CD4-positive, alpha-beta T cell treated with Interleukin-21 for 1 hour (primary cell): ENCODE measurements around the gene TRAF5.
"Not testable (repeated sequence)": the region's sequence is repeated elsewhere in the genome, so short reads cannot be mapped to it uniquely, and the experiment has no call there.

Experiments
- DNase-seq: peaks from one replicate; pipeline ENCODE4 v3.0.0-alpha.2; 2020

TRAF5 gene

DNA sequence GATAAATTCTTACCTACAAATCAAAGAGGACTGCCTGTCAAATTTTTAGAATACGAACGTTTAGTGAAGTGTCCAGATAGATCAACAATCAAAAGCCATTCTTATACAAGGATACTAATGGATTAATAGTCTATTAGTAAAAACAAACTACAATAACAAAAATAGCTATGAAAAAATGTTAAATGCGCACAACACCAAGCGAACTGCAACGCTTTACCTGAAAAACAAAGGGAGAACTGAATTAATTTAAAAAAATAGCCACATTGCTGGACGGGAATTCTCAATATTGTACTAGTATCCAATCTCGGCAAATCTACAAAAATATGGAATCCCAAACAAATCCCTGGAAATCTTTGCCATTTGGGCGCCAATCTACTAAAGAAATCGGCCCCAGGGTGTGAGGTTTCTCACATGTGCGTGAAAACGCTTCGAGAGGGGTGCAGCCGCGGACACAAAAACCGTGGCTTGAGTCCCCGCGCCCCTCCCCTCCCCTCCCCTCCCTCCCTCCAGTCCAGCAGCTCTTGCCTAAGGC lies 55.6 kb downstream of the TRAF5 start:
- DNase-seq: no peak

DNA sequence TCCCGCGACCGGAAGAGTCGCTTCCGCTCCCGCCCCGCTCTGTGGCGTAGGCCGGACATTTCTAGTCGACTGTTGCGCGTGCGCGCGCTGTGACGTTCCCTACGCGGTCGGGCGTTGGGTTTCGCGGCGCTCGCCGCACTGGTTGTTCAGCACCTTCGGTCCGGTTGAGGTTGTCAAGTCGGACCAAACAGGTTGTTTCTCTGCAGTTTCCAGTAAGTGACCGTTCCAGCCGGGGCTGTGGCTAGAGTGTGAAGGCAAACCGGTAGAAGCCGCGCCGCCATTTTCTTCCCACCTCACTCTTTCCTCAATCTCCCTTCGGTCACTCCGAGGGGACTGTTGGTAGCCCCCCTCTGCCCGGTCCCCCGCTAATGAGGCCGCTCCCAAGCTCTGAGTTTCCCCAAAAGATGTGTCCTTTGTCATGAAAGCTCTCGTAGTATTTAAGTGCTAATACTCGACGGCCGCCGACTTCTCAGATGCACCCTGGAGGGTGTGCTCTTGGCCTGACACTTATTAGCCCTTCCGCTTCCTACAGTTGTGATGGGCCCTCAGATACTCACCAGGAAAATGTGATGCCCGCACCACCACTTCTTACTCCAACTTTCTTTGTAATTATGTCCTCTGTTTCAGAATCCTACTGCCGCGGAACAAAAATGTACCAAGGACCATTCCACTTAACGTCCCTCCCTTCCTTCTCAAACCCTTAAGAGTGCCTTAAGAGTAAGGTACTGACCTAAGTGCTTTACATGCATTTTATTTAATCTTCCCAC lies 56.3 kb downstream of the TRAF5 start:
- peak; percentile 87 for DNase-seq

DNA sequence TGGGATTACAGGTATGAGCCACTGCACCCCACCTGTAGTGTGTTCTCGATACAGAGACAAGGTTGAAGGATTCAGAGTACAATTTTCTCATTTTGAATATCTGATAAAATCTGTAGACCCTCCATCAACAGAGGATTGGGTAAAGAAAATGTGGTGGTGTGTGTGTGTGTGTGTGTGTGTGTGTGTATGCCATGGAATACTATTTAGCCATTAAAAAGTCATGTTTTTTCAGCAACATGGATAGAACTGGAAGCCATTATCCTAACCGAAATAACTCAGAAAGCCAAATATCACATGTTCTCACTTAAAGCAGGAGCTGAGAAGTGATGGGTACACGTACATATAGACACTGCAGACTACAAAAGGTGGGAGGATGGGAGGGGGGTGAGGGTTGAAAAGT lies 57.9 kb downstream of the TRAF5 start:
- no peak for DNase-seq

DNA sequence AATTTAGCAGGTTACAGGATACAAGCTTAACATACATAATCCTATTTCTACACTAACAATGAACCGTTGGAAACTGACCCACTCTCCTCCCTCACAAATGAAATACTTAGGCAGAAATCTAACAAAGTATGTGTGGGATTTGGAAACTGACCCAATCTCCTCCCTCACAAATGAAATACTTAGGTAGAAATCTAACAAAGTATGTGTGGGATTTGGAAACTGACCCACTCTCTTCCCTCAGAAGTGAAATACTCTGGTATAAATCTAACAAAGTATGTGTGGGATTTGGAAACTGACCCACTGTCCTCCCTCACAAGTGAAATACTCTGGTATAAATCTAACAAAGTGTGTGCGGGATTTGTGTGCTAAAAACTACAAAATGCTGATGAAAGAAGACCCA lies 60.3 kb downstream of the TRAF5 start:
- no peak for DNase-seq

DNA sequence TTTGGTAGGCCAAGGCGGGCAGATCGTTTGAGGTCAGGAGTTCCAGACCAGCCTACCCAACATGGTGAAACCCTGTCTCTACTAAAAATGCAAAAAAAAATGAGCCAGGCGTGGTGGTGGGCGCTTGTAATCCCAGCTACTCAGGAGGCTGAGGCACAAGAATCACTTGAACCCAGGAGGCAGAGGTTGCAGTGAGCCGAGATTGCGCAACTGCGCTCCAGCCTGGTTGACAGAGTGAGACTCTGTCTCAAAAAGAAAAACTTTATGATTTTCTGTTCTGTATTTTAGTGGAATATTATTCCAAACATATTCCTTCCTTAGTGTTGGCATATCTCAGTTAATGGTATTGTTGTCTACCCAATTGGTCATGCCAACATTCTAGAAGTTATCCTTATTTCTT lies 64.2 kb downstream of the TRAF5 start:
- DNase-seq: not testable (repeated sequence)

DNA sequence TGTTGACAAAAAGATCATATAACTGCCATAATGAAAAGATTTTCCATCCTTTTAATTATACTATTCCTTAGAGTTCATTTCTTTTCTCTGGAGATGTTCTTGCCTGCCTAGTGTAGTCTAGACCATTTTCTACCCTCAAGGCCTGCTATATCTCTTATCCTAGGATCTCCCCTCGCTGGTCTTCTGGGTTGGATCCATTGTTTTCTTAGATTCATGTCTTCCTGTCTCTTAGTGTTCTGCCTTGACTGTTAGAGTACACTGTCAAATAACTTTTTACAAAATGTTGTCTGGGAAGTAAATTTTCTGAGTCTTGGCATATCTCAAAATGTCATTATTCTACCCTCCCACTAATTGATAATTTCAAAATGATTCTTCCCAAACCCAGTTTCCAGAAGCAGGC lies 66.6 kb downstream of the TRAF5 start:
- no peak for DNase-seq

DNA sequence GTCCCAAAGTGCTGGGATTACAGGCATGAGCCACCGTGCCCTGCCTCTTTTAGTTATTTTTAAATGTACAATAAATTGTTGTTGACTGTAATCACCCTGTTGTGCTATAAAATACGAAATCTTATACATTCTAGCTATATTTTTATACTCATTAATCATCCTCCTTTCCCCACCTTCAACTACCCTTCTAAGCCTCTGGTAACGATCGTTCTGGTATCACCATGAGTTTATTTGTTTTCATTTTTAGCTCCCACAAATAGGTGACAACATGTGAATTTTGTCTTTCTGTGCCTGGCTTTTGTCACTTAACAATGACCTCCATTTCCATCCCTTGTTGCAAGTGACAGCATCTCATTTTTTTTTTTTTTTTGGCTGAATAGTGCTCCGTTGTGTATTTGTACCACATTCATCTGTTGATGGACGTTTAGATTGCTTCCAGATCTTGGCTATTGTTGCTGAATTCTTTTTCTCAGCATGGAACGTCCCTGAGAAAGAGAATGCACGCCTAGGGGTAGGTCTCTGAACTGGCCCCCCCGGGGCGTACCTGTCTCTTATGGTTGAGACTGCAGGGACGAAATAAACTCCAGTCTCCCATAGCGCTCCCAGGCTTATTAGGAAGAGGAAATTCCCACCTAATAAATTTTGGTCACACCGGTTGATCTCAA lies 71.8 kb downstream of the TRAF5 start:
- not testable (repeated sequence) for DNase-seq

DNA sequence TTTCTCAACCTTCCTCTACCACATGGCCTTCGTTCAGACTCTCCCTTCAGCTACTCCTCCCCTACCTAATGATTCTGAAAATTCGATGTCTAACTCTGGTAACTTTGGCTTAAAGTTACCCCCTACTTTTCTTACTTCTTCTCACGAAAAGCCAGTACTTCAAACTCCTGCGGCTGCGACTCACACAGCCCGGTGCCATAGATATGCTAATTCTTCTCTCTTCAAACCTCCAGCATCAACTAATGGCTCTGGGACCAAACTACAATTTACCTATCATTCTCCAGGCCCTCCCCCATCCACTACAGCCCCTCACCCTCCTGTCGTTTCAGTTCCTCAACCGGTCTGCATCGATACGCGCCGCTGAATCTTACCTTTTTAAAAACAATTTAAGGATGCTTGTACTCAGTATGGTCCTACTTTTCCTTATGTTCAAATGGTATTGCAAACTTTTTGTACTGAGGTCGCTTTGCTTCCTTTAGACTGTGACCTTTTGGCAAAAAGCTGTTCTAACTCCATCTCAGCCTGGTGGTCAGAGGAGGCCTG lies 73.3 kb downstream of the TRAF5 start:
- not testable (repeated sequence) for DNase-seq

DNA sequence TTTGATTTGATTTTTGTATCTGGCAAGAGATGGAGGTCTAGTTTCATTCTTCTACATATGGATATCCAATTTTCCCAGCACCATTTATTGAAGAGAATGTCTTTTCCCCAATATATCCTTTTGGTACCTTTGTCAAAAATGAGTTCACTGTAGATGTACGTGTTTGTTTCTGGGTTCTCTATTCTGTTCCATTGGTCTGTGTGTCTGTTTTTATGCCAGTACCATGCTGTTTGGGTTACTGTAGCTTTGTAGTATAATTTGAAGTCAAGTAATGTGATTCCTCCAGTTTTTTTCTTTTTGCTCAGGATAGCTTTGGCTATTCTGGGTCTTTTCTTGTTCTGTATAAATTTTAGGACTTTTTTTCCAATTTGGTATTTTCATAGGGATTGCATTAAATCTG lies 75.1 kb downstream of the TRAF5 start:
- DNase-seq: not testable (repeated sequence)

DNA sequence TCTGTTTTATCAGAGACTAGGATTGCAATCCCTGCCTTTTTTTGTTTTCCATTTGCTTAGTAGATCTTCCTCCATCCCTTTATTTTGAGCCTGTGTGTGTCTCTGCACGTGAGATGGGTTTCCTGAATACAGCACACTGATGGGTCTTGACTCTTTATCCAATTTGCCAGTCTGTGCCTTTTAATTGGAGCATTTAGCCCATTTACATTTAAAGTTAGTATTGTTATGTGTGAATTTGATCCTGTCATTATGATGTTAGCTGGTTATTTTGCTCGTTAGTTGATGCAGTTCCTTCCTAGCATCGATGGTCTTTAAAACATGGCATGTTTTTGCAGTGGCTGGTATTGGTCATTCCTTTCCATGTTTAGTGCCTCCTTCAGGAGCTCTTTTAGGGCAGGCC lies 79.5 kb downstream of the TRAF5 start:
- DNase-seq: not testable (repeated sequence)

DNA sequence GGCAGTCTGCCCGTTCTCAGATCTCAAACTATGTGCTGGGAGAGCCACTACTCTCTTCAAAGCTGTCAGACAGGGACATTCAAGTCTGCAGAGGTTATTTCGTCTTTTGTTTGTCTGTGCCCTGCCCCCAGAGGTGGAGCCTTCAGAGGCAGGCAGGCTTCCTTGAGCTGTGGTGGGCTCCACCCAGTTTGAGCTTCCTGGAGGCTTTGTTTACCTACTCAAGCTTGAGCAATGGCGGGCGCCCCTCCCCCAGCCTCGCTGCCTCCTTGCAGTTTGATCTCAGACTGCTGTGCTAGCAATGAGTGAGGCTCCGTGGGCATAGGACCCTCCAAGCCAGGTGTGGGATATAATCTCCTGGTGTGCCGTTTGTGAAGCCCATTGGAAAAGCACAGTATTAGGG lies 81.1 kb downstream of the TRAF5 start:
- DNase-seq: peak; percentile 14

DNA sequence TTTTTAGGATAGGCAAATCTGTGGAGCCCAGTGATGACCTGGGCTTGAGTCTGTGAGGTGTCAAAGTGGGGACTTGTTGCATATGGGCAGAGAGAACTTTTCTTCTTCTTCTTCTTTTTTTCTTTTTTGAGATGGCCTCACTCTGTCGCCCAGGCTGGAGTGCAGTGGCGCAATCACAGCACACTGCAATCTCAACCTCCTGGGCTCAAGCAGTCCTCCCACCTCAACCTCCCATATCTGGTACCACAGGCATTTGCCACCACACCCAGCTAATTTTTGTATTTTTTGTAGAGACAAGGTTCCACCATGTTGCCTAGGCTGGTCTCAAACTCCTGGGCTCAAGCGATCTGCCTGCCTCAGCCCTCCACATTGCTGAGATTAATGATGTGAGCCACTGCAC lies 85.0 kb downstream of the TRAF5 start:
- DNase-seq: no peak

DNA sequence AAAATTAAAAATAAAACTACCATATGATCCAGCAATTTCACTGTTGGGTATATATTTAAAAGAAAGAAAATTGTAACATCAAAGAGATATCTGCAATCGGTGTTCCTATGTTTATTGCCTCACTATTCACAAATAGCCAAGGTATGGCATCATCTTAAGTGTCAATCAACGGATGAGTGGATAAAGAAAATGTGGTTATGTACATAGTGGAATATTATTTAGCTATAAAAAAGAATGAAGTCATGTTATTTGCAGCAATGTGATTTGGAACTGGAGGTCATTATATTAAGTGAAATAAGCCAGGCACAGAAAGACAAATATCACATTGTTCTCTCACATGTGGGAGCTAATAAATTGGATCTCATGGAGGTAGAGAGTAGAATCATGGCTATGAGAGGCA lies 89.1 kb downstream of the TRAF5 start:
- no peak for DNase-seq

DNA sequence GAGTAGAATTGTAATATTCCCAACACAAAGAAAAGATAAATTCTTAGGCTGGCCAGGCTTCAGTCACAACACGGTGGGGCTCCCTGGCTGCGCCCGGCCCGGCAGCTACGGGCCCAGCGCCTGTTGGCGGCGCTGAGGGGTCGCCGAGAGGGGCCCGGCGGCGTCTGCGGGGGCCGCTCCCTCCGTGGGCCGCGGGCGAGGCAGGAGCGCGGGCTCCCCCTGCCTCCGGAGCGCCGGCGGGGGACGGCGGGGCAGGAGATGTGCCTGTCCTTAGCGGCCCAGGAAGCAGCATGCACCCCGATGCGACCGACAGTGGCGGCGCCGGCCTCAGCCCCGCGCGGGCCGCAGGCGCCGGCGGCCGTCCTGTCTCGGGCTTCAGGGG lies 89.6 kb downstream of the TRAF5 start:
- DNase-seq: peak; percentile 23

DNA sequence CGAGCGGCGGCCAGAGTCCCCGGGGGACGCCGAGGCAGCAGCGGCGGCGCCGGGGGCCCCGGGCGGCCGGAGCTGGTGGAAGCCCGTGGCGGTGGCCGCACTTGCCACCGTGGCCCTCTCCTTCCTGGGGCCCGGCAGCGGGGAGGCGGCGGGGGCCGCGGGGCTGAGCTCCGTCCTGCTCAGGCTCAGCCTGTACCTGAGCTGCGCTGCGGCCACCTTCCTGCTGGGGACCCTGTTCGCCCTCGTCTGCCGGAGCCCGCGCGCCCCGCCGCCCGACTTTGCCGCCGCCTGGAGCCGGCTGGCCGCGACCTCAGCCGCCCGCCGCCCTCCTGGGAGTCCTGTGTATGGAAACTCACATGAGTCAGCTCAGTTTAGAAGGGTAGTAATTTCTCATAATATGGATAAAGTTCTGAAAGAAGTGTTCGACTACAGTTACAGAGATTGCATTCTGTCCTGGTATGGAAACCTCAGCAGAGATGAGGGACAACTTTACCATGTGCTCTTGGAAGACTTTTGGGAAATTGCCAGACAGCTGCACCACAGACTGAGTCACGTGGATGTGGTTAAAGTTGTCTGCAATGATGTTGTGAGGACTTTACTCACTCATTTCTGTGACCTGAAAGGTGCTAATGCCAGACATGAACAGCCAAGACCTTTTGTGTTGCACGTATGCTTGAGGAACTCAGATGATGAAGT lies 90.1 kb downstream of the TRAF5 start:
- peak; percentile 43 for DNase-seq

DNA sequence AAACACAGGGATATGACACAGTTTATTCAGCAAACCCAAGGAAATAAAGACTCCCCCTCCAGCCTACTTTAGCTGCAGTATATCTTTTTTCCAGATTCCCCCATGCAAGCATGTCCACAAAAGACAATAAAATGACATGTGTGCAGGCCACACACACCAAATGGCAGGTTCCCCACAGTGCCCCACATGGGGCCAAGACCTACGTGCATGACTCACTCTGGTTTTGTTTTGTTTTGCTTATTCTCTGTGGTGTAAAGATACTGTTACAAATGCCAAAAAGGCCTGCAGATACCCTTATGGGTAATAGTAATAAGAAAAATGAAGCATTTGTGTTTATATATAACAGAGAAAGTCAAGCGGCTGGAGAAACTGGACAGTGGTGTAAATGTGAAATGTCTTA lies 93.8 kb downstream of the TRAF5 start:
- DNase-seq: no peak

DNA sequence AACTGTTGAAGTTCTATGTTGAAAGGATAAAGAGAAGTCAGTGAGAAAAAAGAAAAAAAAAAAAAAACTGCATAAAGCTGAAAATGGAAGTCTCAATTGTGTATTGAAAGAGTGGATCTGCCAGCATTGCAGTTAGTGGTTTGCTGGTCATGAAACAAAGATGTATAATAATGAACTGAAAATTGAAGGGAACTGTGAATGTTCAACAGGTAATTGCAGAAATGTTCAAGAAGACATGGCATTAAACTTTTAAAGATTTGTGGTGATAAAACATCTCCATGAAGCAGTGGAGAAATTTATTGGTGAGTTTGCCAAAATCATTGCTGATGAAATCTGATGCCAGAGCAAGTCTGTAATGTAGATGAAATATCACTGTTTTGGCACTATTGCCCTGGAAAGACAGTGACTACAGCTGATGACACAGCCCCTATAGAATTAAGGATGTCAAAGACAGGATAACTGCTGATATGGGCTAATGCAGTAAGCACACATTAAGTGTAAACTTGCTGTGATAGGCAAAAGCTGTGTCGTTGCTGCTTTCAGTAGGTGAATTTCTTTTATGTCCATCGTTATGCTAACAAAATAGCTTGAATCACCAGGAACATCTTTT lies 94.3 kb downstream of the TRAF5 start:
- no peak for DNase-seq

DNA sequence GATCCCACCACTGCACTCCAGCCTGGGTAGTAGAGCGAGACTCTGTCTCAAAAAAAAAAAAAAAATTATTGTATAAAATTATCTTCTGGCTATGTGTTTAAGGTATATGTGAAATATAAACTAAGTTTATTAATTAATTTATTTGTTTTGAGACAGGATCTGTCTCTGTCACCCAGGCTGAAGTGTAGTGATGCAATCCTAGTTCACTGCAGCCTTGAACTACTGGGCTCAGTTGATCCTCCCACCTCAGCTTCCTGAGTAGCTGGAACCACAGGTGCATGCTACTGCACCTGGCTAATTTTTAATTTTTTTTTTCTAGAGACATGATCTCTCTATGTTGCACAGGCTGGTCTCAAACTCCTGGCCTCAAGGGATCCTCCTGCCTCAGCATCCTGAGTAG lies 97.4 kb downstream of the TRAF5 start:
- no peak for DNase-seq
